Keratinocyte (primary cell): ENCODE results near the gene SIN3A. TPM values are rescaled to one million over a fixed set of nuclear protein-coding genes. Genes with fewer than 3 reads are reported as not detected.
"Not testable (repeated sequence)": the region's sequence is repeated elsewhere in the genome, so short reads cannot be mapped to it uniquely, and the experiment has no call there.

Experiments used
- DNase-seq: peaks from one replicate; pipeline ENCODE4 v3.0.0-alpha.2; 2011; ENCODE audit warnings: low read depth, missing footprints, low spot score
- FAIRE-seq: peaks from 2 replicates; lab custom pipeline; 2011; peaks lifted over from hg19 to GRCh38; lab: Jason Lieb, UNC
- H2AFZ ChIP-seq: 2 replicates; pipeline ENCODE4 v1.6.0; 2012; ENCODE audit warnings: low read length, control low read depth, inconsistent platforms; ENCODE audit not compliant: control insufficient read depth
- H3K27ac ChIP-seq: 2 replicates; pipeline ENCODE4 v1.5.1; 2011; ENCODE audit warnings: low read length; ENCODE audit not compliant: control insufficient read depth, insufficient read depth
- H3K27me3 ChIP-seq: 3 replicates; pipeline ENCODE4 v1.6.0; 2011; ENCODE audit warnings: low read length; ENCODE audit not compliant: control insufficient read depth, insufficient read depth; ENCODE audit errors: extremely low read depth
- H3K36me3 ChIP-seq, 2 experiments: 2 replicates in 1 of 2; 3 replicates in 1 of 2; pipeline ENCODE4 v1.5.1; 2011; ENCODE audit warnings: low read length in 2 of 2, mild to moderate bottlenecking in 1 of 2; ENCODE audit not compliant: control insufficient read depth in 2 of 2, insufficient read depth in 2 of 2; ENCODE audit errors: extremely low read depth in 1 of 2
- H3K4me1 ChIP-seq: 3 replicates; pipeline ENCODE4 v1.5.1; 2011; ENCODE audit warnings: low read length; ENCODE audit not compliant: control insufficient read depth, insufficient read depth; ENCODE audit errors: extremely low read depth
- H3K4me2 ChIP-seq: 3 replicates; pipeline ENCODE4 v1.6.0; 2011; ENCODE audit warnings: low read depth, low read length; ENCODE audit not compliant: control insufficient read depth, insufficient read depth; ENCODE audit errors: extremely low read depth
- H3K4me3 ChIP-seq, 3 experiments: fragments of 200-600 bp in 1 of 3; sonication (generic) in 1 of 3; 2 replicates in 2 of 3; 3 replicates in 1 of 3; pipeline ENCODE4 v1.5.1; 2011 to 2016; ENCODE audit warnings: low read length in 3 of 3, mild to moderate bottlenecking in 3 of 3, control low read depth in 2 of 3, inconsistent platforms in 1 of 3, low read depth in 1 of 3, mixed read lengths in 1 of 3, mixed run types in 1 of 3, moderate library complexity in 1 of 3; ENCODE audit not compliant: control insufficient read depth in 2 of 3, insufficient read depth in 2 of 3; ENCODE audit errors: extremely low read depth in 1 of 3
- H3K79me2 ChIP-seq: 2 replicates; pipeline ENCODE4 v1.6.0; 2012; ENCODE audit warnings: low read length; ENCODE audit not compliant: control insufficient read depth, insufficient read depth
- H3K9ac ChIP-seq: 3 replicates; pipeline ENCODE4 v1.6.0; 2011; ENCODE audit warnings: low read length; ENCODE audit not compliant: control insufficient read depth, insufficient read depth; ENCODE audit errors: extremely low read depth
- H3K9me1 ChIP-seq: 3 replicates; pipeline ENCODE4 v1.6.0; 2011; ENCODE audit warnings: low read length; ENCODE audit not compliant: control insufficient read depth, insufficient read depth; ENCODE audit errors: extremely low read depth
- H3K9me3 ChIP-seq: 2 replicates; pipeline ENCODE4 v1.5.1; 2012; ENCODE audit warnings: low read depth, low read length; ENCODE audit not compliant: control insufficient read depth
- H4K20me1 ChIP-seq: 3 replicates; pipeline ENCODE4 v1.6.0; 2011; ENCODE audit warnings: low read length; ENCODE audit not compliant: control insufficient read depth, insufficient read depth; ENCODE audit errors: extremely low read depth
- EZH2 ChIP-seq: IDR thresholded peaks from one replicate; pipeline ENCODE4 v1.6.1; 2012; ENCODE audit warnings: inconsistent platforms, mild to moderate bottlenecking, low read length, moderate library complexity
- dilution Hi-C: fragments of 300-500 bp; cut with MboI; formaldehyde crosslinking; loops from one replicate; pipeline ENCODE4 v1.7.0; 2020; ENCODE audit warnings: low sequenced_read_pairs; ENCODE audit not compliant: extremely low pct_ligation_motif_present
- polyA plus RNA-seq, 5 experiments: library from polyadenylated mRNA; depleted of rRNA in 3 of 5; stranded (reverse) in 3 of 5; stranded (forward) in 1 of 5; unstranded in 1 of 5; fragments of >200 nt; gene quantifications; 1 replicate in 1 of 5; 2 replicates in 3 of 5; 3 replicates in 1 of 5; pipeline versions ENCODE4 v1.2.1 to v1.2.3, GENCODE V29; 2011 to 2012; ENCODE audit warnings: missing spikeins in 2 of 5, low read depth in 1 of 5, low replicate concordance in 1 of 5
- TF ChIP-seq, protein P1 (sequence below), 3 experiments: IDR thresholded peaks in 1 of 3; conservative IDR thresholded peaks in 1 of 3; optimal IDR thresholded peaks in 1 of 3; 2 replicates in 2 of 3; 3 replicates in 1 of 3; pipeline versions ENCODE3 to v1.5.1; 2011; ENCODE audit warnings: low read length in 3 of 3, mild to moderate bottlenecking in 3 of 3, moderate library complexity in 2 of 3, control low read depth in 1 of 3, inconsistent platforms in 1 of 3; ENCODE audit not compliant: insufficient read depth in 2 of 3; ENCODE audit errors: extremely low read depth in 1 of 3

Gene SIN3A
- polyA plus RNA-seq, 1 donor (not counting 4 experiments of a cell fraction or from before 2014, with no cell fraction given): 19.4 TPM

DNA sequence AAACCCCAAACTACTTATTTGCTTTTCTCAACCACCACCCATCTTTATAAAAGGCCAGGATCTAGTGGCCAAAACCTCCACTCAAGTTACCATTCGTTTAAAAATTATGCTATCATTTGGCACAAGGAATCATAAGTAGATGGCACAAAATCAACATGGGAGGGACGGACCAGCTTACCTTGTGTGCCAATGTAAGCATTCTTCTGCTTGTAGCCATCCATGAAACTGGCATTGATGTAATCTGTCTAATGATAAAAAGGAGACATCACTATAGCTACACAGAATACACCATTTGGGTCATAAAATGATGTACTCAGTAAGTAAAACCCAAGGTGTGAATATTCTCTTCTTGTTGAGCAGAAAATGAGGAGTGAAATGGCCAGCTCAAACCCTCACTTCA is 28.2 kb upstream of the SIN3A start:
- Histone ChIP-seq H4K20me1 (no peaks in the 10 kb centered on the region), H3K79me2 (no peaks in the 10 kb centered on the region), H3K27me3 (no peaks in the 10 kb centered on the region), H3K4me3 (no peak overlapping the region), H3K36me3 (peaks cover 8% of the 10 kb centered on the region in 2 experiments), H2AFZ (no peak overlapping the region), H3K9me1 (no peaks in the 10 kb centered on the region), H3K9ac (no peak overlapping the region), H3K27ac (no peak overlapping the region), H3K4me2 (no peak overlapping the region), H3K4me1 (no peaks in the 10 kb centered on the region), H3K9me3 (no peaks in the 10 kb centered on the region)
- DNase-seq (no peak), FAIRE-seq (no peak)
- dilution Hi-C loops: no loop called here
- TF ChIP-seq EZH2: no peak

DNA sequence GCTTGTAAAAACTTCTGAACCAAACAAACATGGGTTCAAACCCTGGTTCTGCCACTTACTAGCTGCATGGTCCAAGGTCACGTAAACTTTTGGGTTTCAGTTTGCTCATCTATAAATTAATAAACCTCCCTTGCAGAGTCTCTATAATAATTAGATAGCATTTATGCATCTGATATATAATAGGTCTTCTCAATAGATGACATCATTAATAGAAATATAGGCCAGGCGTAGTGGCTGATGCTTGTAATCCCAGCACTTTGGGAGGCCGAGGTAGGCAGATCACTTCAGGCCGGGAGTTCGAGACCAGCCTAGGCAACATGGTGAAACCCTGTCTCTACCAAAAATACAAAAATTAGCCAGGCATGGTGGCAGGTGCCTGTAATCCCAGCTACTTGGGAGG is 25.6 kb upstream of the SIN3A start:
- H3K27ac ChIP-seq, H2AFZ ChIP-seq, FAIRE-seq, H3K9me3 ChIP-seq, H3K9me1 ChIP-seq, dilution Hi-C loops, H4K20me1 ChIP-seq, H3K79me2 ChIP-seq, H3K4me1 ChIP-seq, DNase-seq, H3K9ac ChIP-seq, H3K4me3 ChIP-seq, H3K4me2 ChIP-seq, H3K27me3 ChIP-seq: not testable (repeated sequence)
- H3K36me3 ChIP-seq: peaks cover 8 to 15% of the 10 kb centered on the region in 2 experiments

DNA sequence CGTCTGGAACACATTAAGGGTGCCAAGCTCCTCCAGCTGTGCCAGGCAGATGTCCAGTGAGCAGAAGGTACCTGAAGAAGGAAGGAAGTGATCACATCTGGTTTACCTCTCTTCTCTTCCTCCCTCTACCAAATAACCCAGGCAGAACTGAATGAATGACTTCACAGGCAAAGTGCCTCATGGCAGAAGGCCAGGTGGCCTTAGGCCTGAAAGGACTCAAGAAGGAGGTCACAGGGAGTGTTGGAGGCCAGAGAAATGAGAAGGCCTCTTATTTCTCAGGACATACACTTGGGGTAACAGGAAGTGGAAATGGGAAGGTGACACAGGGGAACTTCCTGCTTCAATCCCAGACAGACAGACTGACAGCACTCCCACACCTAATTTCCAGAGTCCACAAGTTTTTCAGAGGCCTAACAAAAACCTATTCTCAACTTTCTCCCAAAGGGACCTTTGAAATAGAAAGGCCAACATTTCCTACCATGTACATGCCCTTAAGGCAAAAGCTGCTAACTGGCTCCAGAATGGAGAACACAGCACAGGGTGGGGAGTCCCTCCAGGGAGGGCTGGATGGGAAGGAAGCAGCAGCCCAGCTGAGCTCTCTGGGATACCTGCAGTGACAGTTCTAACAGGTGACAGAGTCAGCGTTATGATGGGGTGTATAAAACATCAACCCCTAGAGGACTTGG is 17.6 kb upstream of the SIN3A start:
- Histone ChIP-seq H3K9ac (no peak overlapping the region), H4K20me1 (no peaks in the 10 kb centered on the region), H3K4me3 (no peak overlapping the region), H3K27me3 (no peaks in the 10 kb centered on the region), H3K36me3 (peaks cover 19 to 26% of the 10 kb centered on the region in 2 experiments), H3K9me1 (no peaks in the 10 kb centered on the region), H3K27ac (no peak overlapping the region), H3K4me2 (no peak overlapping the region), H3K4me1 (no peaks in the 10 kb centered on the region), H2AFZ (no peak overlapping the region), H3K9me3 (no peaks in the 10 kb centered on the region), H3K79me2 (no peaks in the 10 kb centered on the region)
- FAIRE-seq: no peak
- TF ChIP-seq EZH2: no peak
- TF ChIP-seq, protein P1, sequence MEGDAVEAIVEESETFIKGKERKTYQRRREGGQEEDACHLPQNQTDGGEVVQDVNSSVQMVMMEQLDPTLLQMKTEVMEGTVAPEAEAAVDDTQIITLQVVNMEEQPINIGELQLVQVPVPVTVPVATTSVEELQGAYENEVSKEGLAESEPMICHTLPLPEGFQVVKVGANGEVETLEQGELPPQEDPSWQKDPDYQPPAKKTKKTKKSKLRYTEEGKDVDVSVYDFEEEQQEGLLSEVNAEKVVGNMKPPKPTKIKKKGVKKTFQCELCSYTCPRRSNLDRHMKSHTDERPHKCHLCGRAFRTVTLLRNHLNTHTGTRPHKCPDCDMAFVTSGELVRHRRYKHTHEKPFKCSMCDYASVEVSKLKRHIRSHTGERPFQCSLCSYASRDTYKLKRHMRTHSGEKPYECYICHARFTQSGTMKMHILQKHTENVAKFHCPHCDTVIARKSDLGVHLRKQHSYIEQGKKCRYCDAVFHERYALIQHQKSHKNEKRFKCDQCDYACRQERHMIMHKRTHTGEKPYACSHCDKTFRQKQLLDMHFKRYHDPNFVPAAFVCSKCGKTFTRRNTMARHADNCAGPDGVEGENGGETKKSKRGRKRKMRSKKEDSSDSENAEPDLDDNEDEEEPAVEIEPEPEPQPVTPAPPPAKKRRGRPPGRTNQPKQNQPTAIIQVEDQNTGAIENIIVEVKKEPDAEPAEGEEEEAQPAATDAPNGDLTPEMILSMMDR (optimal IDR thresholded peaks at IDR 0.05 in 1 of 3, IDR thresholded peaks at IDR 0.05 in 1 of 3, conservative IDR thresholded peaks at IDR 0.05 in 1 of 3; ENCODE audit: extremely low read depth in 1 of 3, insufficient read depth in 2 of 3, low read length in 3 of 3): no peak
- DNase-seq: no peak
- dilution Hi-C loops: no loop called here
